Liver (tissue), 9 donors: ENCODE data around the gene NEK1. TPM values are rescaled to one million over a fixed set of nuclear protein-coding genes. Genes with fewer than 3 reads are reported as not detected.

Source experiments
- DNase-seq: peaks from one replicate; pipeline ENCODE4 v3.0.0-alpha.2; 2017; ENCODE audit warnings: low spot score
- H3K27ac ChIP-seq, 2 donors: one replicate each; pipeline ENCODE4 v1.7.0; 2013; ENCODE audit warnings: inconsistent platforms in 2 of 2, low read length in 2 of 2, control low read depth in 1 of 2, low read depth in 1 of 2, mild to moderate bottlenecking in 1 of 2
- H3K27me3 ChIP-seq, 4 donors: one replicate each; pipeline versions ENCODE4 v1.6.1 to v1.7.0; 2013; ENCODE audit warnings: low read length in 3 of 4, inconsistent platforms in 1 of 4, mild to moderate bottlenecking in 1 of 4, moderate library complexity in 1 of 4; ENCODE audit not compliant: control insufficient read depth in 4 of 4, insufficient read depth in 4 of 4
- H3K36me3 ChIP-seq, 4 donors: one replicate each; pipeline versions ENCODE4 v1.6.1 to v1.7.0; 2013; ENCODE audit warnings: low read length in 3 of 4, mild to moderate bottlenecking in 3 of 4, low read depth in 1 of 4, moderate library complexity in 1 of 4; ENCODE audit not compliant: control insufficient read depth in 4 of 4, insufficient read depth in 3 of 4
- H3K4me1 ChIP-seq, 4 donors: one replicate each; pipeline versions ENCODE4 v1.6.1 to v1.7.0; 2013; ENCODE audit warnings: low read length in 3 of 4, mild to moderate bottlenecking in 3 of 4, moderate library complexity in 1 of 4; ENCODE audit not compliant: control insufficient read depth in 4 of 4, insufficient read depth in 4 of 4
- H3K4me3 ChIP-seq, 3 donors: one replicate each; pipeline versions ENCODE4 v1.6.1 to v1.7.0; 2013; ENCODE audit warnings: low read length in 3 of 3, control low read depth in 1 of 3, low read depth in 1 of 3, mild to moderate bottlenecking in 1 of 3
- H3K9ac ChIP-seq, 2 donors: one replicate each; pipeline ENCODE4 v1.7.0; 2013; ENCODE audit warnings: low read length in 2 of 2, mild to moderate bottlenecking in 2 of 2, moderate library complexity in 2 of 2, control low read depth in 1 of 2, low read depth in 1 of 2
- H3K9me3 ChIP-seq, 4 donors: one replicate each; pipeline versions ENCODE4 v1.6.1 to v1.7.0; 2013; ENCODE audit warnings: low read length in 3 of 4; ENCODE audit not compliant: control insufficient read depth in 4 of 4
- ATF3 ChIP-seq: IDR thresholded peaks from 2 replicates; pipeline ENCODE4 v1.6.1; 2016; ENCODE audit warnings: antibody characterized with exemption
- CTCF ChIP-seq: fragments of 150-350 bp; IDR thresholded peaks from 2 replicates; pipeline ENCODE4 v1.5.1; 2017; ENCODE audit warnings: improper control_type of control experiment, low read depth, low read length; ENCODE audit not compliant: missing input control
- EGR1 ChIP-seq, 2 donors: IDR thresholded peaks; 2 replicates each; pipeline ENCODE4 v1.6.1; 2016 to 2018; ENCODE audit warnings: antibody characterized with exemption in 2 of 2, low read depth in 2 of 2
- FOXA1 ChIP-seq: IDR thresholded peaks from 2 replicates; pipeline ENCODE4 v1.6.1; 2016; ENCODE audit warnings: antibody characterized with exemption
- GABPA ChIP-seq, 2 donors: IDR thresholded peaks in 1 of 2; conservative IDR thresholded peaks in 1 of 2; 2 replicates each; pipeline ENCODE4 v1.6.1; 2016; ENCODE audit warnings: antibody characterized with exemption in 2 of 2, mild to moderate bottlenecking in 1 of 2, moderate library complexity in 1 of 2
- HNF4G ChIP-seq: IDR thresholded peaks from 2 replicates; pipeline ENCODE4 v1.6.1; 2016; ENCODE audit warnings: antibody characterized with exemption
- JUND ChIP-seq, 2 donors: IDR thresholded peaks; 2 replicates each; pipeline ENCODE4 v1.6.1; 2016; ENCODE audit warnings: antibody characterized with exemption in 2 of 2
- MAX ChIP-seq: IDR thresholded peaks from 2 replicates; pipeline ENCODE4 v1.6.1; 2016; ENCODE audit warnings: antibody characterized with exemption
- NR2F2 ChIP-seq: IDR thresholded peaks from 2 replicates; pipeline ENCODE4 v1.6.1; 2016; ENCODE audit warnings: antibody characterized with exemption
- RAD21 ChIP-seq, 2 donors: IDR thresholded peaks; 2 replicates each; pipeline ENCODE4 v1.6.1; 2016; ENCODE audit warnings: antibody characterized with exemption in 2 of 2, mild to moderate bottlenecking in 2 of 2
- REST ChIP-seq: IDR thresholded peaks from 2 replicates; pipeline ENCODE4 v1.6.1; 2016; ENCODE audit warnings: antibody characterized with exemption, mild to moderate bottlenecking
- RXRA ChIP-seq, 2 donors: IDR thresholded peaks; 2 replicates each; pipeline ENCODE4 v1.6.1; 2017 to 2018; ENCODE audit warnings: antibody characterized with exemption in 2 of 2, mild to moderate bottlenecking in 1 of 2
- SP1 ChIP-seq: IDR thresholded peaks from 2 replicates; pipeline ENCODE4 v1.6.1; 2018; ENCODE audit warnings: antibody characterized with exemption, mild to moderate bottlenecking
- TAF1 ChIP-seq: conservative IDR thresholded peaks from 2 replicates; pipeline ENCODE4 v1.6.1; 2016; ENCODE audit warnings: antibody characterized with exemption, mild to moderate bottlenecking
- YY1 ChIP-seq: IDR thresholded peaks from 2 replicates; pipeline ENCODE4 v1.6.1; 2016; ENCODE audit warnings: antibody characterized with exemption, mild to moderate bottlenecking
- ZBTB33 ChIP-seq: IDR thresholded peaks from 2 replicates; pipeline ENCODE4 v1.6.1; 2016; ENCODE audit warnings: antibody characterized with exemption
- WGBS: extraction: QIAGEN DNeasy Blood & Tissue Kit; methylation state at CpG from one replicate; pipeline ENCODE4 v1.1.7; 2013; 5-methylcytosine and 5-hydroxymethylcytosine counted together
- polyA plus RNA-seq, 2 donors: library from polyadenylated mRNA; stranded (reverse) in 1 of 2; unstranded in 1 of 2; fragments of 200-250 nt in 1 of 2; fragments of >200 nt in 1 of 2; fragmentation: Nextera tagmentation in 1 of 2; extraction: Ambion mirVana in 1 of 2; gene quantifications; one replicate each; pipeline versions ENCODE4 v1.2.1 to v1.2.3, GENCODE V29; 2013 to 2015
- total RNA-seq, 2 donors: library from RNA; depleted of rRNA; stranded (reverse); fragments of >200 nt; gene quantifications; one replicate each; pipeline ENCODE4 v1.2.3, GENCODE V29; 2014
- donor health status: healthy.
- donor health status: healthy.
- donor health status: healthy.
- donor health status: healthy.
- donor health status: healthy.

NEK1 gene
- total and polyA plus RNA-seq, 4 donors: 1.8 to 10.2 (median 5.3) TPM

GRCh38 chr4:169493164-169493524 is 119.2 kb downstream of the NEK1 start:
- Histone ChIP-seq H3K9me3 (no peaks in the 10 kb centered on the region), H3K4me3 (no peak overlapping the region), H3K9ac (no peak overlapping the region), H3K27ac (no peak overlapping the region), H3K27me3 (no peaks in the 10 kb centered on the region), H3K36me3 (no peaks in the 10 kb centered on the region), H3K4me1 (no peaks in the 10 kb centered on the region)
- TF ChIP-seq ATF3 (no peak), TAF1 (no peak), NR2F2 (no peak), MAX (no peak), RAD21 (IDR thresholded peaks at IDR 0.05) (no peak), EGR1 (IDR thresholded peaks at IDR 0.05; ENCODE audit: low read depth in 2 of 2) (no peak), GABPA (IDR thresholded peaks at IDR 0.05 in 1 of 2, conservative IDR thresholded peaks at IDR 0.05 in 1 of 2) (no peak), SP1 (no peak), ZBTB33 (no peak), CTCF (no peak), JUND (IDR thresholded peaks at IDR 0.05) (no peak), YY1 (no peak), FOXA1 (no peak), REST (no peak), HNF4G (no peak), RXRA (IDR thresholded peaks at IDR 0.05) (no peak)
- no peak for DNase-seq
- WGBS: 52% methylated on average over 2 of the region's 2 CpGs
